GM18526 (cell line): ENCODE data around the gene CRISPLD2.

Experiments
- POLR2A ChIP-seq: IDR thresholded peaks from 3 replicates; pipeline ENCODE4 v1.6.1; 2011; ENCODE audit not compliant: insufficient read length; ENCODE audit errors: extremely low read depth

Gene CRISPLD2

DNA sequence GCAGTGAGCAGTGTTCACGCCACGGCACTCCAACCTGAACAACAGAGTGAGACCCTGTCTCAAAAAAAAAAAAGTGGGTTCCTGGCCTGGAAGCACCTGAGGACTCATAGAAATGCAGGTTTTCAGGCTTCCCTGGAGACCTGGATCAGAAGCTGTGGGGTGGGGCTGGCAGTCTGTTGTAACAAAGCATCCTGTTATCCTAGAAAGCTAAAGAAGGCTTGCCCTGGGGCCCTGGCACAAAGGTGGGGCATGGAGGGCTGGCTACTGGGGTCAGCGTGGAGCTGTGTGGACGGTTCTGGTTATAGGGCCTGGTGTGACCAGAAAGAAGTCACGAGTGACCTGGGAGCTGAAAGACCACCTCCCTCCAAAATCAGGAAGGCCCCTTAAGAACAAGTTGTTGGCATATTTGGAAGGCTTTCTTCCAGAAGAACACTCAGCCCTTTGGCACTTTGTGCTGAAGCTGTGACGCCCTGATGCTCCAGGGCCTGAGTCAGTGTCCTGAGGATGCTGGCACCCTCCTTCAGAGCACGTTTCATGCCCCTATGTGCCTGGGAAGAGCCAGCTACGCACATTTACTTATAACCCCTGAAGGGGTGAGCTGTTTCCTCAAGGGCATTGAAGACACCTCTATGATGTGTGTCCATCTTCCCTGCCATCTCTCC is 6.2 kb downstream of the CRISPLD2 start:
- TF ChIP-seq POLR2A: no peak

DNA sequence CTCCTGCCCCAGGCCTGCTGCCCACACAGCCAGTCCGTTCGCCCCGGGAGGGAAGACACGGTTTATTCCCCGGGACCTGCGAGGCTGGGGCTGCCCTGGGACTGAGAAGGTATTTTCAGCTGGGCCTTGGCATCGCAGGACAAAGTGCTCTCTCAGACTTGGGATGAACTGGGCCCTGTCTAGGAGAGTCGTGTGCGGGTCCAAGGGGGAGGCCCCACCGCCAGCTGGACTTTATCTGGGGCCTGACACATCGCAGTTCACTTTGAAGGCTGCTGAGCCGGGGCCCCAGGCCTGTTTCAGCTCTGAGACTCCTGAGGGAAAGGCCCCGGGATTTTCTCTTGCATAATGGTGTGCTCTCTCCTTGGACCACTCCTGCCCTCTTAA is 6.8 kb downstream of the CRISPLD2 start:
- no peak for TF ChIP-seq POLR2A

DNA sequence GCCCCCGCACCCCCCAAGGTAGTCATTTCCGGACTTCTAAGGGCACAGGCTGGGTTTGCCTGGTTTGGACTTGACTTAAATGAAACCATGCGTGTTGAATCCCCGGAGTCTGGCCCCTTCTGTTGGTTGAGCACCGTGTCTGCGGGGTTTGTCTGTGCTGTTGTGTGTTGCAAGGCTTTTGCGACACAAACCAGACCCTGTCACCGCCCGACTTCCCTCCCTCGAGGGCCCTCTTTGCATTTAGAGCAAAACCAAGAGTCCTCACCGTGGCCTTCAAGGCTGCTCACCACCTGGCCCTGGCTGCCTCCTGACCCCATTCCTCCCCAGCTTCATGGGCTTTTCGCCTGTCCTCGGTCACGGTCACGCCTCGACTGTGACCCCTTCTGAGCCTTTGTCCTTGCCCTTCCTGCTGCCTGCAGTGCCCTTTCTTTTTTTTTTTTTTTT is 7.4 kb downstream of the CRISPLD2 start:
- TF ChIP-seq POLR2A: no peak

DNA sequence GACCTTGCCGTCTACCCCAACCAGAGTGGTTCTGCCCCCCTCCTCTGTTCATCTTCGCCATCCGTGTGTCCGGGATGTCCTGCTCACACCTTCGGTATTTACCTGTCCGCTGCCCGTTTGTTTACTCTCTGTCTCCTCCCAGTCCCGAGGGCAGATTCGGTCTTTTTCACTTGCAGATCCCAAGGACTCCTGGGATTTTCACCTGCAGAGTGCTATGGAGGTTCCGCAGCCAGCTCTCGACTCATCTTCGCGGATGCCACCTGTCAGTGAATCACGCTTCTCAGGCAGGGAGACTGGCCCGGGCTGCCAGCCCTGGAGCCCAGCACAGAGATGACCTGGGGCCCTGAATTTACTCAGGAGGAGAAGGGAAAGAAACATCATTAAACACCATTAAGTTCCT is 8.1 kb downstream of the CRISPLD2 start:
- TF ChIP-seq POLR2A: no peak

DNA sequence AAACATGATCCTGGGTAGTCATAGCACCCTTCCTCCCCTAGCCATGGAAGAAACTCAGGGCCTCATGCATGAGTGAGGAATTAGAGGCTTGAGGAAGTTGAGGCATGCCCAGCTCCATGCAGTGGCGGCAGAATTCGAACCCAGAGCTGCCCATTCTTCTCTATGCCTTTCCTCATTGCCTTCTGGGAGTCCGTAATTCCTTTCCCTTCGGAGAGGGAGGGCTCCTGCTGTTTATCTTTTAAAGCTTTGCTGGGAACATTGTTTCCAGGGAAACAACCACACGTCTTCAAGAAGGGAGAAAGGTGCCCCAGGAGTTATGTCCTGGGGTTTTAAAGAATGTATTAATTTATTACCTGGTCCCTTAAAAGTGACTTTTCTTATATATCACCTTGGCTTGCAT is 8.5 kb downstream of the CRISPLD2 start:
- TF ChIP-seq POLR2A: no peak

DNA sequence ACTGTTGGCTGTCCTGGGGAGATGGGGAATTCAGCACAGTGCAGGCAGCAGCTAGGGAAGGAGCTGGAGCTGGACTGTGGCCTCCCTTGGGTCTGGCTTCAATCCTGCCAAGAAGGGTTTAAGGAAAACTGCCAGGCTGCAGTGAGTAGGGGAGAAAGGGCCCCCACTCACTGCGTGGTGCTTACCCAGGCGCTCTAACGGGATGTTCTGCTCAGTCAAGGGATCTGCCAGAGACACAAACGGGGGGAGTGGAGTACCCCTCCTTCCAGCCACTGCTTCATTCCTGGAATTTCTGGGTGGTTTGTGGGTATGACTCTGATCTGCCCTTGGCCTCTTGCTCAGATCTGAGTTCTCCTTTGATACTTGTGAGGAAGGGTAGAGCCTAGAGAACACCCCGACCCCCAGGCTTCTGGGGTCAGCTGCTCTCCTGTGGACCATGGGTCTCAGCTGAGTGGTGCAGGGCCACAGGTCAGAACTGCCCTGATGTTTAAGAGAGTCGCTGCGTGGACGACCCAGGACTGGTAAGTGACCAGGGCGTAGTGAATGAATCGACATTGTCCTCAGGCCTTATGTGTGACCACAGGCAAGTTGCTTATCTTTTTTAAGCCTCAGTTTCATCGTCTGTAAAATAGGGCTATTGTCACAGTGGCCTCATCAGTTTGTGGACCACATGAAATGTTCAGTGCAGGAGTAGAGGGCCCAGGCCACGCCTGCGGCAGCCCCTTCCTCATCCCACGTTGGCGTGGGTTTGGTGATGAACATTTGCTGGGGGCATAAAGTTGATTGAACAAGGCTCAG is 9.6 kb downstream of the CRISPLD2 start:
- TF ChIP-seq POLR2A: no peak

DNA sequence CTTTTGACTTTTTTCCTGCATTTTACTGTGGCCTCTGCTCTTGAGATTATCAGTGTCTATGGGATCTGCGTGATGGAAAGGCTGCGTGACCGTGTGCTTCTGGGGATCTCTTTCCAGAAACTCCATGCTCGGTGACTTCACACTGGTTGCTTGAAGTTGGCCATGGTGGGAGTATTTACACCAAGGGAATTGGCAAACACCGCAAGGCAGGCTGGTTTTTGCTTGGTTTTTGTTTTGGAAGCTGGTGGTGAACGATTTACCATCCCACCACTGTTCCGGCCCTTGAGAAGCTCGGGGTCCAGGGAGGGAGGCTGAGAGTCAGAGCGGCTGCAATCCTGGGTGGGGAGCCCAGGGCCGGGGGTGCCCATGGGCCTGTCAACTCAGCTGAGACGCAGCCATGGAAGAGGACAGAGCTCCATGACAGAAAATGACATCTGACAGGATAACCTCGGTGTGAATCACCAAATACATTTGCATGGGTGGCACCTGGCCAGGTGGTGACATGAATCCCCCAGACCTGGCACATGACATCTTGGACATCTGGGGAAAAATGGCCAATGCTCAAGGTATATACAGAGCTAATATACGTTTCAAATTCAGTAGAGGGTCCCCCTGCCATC is 11.1 kb downstream of the CRISPLD2 start:
- TF ChIP-seq POLR2A: no peak

DNA sequence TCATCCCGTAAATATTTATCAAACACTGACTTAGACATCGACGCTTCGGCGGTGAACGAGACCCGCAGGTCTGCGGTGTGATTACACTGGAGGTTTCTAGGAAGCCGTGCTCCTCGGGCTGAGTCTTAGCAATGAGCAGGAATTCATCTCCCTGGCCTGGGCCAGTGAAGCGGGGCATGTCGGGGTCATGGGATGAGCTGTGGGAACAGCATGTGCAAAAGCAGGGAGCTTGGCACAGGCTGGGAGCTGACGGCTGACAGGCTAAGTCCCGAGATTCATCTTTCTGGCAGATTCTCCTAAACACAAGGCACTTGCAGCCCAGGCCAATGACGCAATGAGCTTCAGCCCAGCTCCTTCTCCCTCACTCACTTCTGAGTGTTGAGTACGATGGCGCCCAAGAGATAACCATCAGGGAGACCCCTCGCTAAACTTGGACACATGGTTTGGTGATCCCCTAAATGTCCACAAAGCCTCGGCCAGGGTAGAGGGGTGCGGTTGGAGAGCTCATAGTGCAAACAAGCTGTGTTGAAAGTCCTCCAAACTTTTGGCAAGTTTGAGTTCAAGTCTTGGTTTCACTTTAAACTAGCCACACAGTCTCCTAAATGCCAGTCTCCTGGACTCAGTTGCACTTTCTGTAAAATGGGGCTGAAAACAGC is 12.8 kb downstream of the CRISPLD2 start:
- TF ChIP-seq POLR2A: no peak

DNA sequence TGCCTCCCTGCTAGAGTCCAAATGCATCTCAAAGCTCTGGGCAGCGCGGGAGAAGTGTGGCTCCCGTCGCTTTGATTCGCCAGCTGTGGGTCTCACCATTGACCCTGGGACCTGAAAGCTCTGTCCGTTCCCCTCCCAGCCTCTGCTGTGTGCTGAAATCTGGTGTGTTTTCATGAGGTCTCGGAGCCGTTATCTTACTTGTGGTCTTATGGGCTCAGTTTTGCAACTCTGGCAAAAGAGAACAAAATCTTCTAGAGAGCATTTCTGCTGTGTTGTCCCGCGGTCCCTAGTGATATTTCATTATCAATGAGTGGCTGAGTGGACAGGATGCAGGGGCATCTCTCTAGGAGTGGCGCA is 13.3 kb downstream of the CRISPLD2 start:
- TF ChIP-seq POLR2A: no peak

DNA sequence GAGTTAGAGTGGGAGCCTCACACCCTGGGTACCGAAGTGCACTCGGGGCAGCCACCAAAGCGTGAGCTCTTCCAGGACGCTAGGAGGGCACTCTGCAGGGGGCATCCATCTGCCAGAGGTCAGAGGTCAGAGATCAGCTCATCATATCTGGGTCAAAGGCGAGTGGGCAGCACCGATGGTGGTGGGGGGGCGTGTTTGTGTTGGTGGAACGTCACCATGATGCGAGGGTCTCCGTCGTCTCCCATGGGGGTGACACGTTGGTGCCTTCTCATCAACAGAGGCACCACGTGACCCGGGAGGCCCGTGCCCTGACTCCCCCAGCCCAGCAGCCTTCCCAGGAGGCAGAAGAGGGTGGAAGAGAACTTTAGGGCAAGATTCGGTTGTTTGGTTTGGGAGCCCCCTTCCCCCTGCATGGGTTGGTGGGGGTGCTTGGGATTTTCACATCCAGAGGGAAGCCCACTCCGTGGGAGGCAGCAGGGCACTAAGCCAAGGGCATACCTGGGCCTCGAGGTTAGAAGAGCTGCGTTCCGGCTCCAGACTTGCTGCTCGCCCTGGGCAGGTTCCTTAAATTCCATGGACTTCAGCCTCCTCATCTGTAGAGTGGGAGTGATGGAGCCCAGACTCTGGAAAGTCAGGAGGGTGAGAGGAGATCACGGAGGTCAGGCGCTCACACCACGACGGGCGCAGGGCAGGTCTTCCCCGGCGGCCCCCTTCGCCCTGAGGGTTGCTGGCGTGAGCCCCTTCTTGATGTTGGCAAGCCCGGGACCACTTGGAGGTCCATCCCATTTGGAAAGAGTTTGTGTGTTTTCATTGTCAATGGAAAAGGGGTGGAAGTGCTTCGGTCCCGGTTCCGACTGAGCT is 14.0 kb downstream of the CRISPLD2 start:
- TF ChIP-seq POLR2A: no peak

DNA sequence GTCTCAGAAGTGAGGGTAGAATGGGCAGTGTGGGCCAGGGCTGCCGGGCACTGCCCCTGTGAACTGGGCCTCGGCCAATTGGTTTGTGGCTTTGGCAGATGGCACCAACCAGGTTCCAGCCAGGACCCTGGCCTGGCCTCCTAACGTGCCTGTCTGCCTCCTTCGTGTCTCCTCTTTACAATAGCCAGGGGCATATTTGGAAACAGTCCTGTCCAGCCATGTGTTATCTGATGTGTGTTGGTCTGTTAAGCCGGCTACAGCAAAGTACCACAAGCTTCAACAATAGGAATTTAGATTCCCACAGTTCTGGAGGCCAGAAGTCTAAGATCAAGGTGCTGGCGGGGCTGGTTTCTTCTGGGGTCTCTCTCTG is 14.6 kb downstream of the CRISPLD2 start:
- TF ChIP-seq POLR2A: no peak

DNA sequence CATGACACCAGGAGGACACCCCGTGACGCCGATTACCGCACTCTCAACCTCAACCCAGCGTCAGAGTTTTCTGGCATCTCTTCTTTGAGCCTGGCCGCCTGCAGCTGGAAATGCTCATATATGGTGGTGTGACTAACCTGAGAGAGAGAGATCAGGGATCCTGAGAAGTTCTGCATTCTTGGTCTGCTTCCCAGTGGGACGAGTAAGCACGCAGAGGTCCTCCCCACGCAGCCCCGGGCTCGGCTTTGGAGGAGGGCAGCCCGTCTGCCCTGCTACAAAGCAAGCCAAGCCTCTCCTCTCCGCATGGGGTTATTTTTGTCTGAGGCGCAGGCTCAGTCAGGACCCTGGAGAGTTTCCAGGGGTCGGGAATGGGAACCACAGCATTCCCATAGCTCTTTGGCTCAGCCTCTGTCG is 16.5 kb downstream of the CRISPLD2 start:
- TF ChIP-seq POLR2A: no peak

DNA sequence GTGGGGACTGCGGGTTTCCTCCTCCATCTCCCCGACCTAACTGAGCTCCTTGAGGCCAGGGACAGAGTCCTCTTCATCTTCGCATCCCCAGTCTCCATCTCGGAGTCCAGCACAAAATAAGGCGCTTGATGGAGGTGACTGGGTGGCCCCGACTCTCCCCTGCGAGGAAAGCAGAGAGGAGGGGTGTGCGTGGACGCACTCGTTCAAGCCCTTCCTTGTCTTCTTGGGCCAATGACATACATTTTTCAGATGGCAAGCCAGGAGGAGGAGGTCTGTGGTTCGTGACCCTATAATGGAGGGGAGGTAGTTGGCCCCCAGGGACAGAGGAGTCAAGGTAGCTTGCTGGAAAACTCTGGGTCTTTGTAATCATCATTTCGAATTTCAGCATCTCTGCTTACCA is 17.2 kb downstream of the CRISPLD2 start:
- TF ChIP-seq POLR2A: no peak

DNA sequence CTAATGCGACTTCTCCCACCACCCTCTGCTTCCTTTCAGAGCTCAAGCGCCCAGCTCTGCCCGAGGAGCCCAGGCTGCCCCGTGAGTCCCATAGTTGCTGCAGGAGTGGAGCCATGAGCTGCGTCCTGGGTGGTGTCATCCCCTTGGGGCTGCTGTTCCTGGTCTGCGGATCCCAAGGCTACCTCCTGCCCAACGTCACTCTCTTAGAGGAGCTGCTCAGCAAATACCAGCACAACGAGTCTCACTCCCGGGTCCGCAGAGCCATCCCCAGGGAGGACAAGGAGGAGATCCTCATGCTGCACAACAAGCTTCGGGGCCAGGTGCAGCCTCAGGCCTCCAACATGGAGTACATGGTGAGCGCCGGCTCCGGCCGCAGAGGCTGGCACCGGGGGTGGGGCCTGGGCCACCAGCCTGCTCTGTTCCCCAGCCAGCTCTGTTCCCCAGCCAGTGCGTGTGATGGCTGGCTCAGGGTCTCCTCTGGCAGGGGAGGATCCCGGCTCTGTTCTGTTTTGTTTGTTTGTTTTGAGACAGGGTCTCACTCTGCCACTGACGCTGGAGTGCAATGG is 18.7 kb downstream of the CRISPLD2 start:
- TF ChIP-seq POLR2A: no peak

DNA sequence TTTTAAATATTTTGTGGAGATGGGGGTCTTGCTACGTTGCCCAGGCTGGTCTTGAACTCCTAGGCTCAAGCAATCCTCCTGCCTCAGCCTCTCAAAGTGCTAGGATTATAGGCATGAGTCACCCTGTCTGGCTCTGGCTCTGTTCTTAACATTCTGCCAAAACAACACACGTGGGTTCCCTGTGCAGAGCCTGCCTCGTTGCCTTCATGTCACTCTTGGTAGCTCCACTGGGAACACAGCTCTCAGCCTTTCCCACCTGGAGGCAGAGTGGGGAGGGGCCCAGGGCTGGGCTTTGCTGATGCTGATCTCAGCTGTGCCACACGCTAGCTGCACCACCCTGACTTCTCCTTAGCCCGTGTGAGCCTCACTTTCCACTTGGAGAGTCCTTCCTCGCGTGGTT is 19.3 kb downstream of the CRISPLD2 start:
- no peak for TF ChIP-seq POLR2A
